Vagina (tissue), 2 donors: Measurements from ENCODE around the gene LRRC49. TPM values are rescaled to one million over a fixed set of nuclear protein-coding genes. Genes with fewer than 3 reads are reported as not detected.
A peak's percentile ranks its signal among the peaks of the same experiment; 100 is the strongest.

ENCODE experiments used
- DNase-seq, 2 donors: peaks; one replicate each; pipeline ENCODE4 v3.0.0-alpha.2; 2017; ENCODE audit errors: extremely low spot score in 2 of 2
- H3K27ac ChIP-seq: fragments of 200-600 bp; sonication (generic); one replicate; pipeline ENCODE4 v1.5.1; 2019
- H3K27me3 ChIP-seq: fragments of 200-600 bp; sonication (generic); one replicate; pipeline ENCODE4 v1.5.1; 2019
- H3K36me3 ChIP-seq, 2 donors: fragments of 200-600 bp; sonication (generic); one replicate each; pipeline ENCODE4 v1.5.1; 2017 to 2019
- H3K4me1 ChIP-seq: fragments of 200-600 bp; sonication (generic); one replicate; pipeline ENCODE4 v1.5.1; 2019
- H3K4me3 ChIP-seq, 2 donors: fragments of 200-600 bp; sonication (generic); 1 replicate in 1 of 2; 2 replicates in 1 of 2; pipeline ENCODE4 v1.5.1; 2016 to 2019
- H3K9me3 ChIP-seq: fragments of 200-600 bp; sonication (generic); one replicate; pipeline ENCODE4 v1.5.1; 2019
- POLR2A ChIP-seq, 2 donors: fragments of 450-650 bp; IDR thresholded peaks; one replicate each; pipeline ENCODE4 v1.6.1; 2017; ENCODE audit warnings: antibody characterized with exemption in 2 of 2, mild to moderate bottlenecking in 2 of 2, moderate library complexity in 2 of 2
- POLR2AphosphoS5 ChIP-seq, 2 donors: sonication (generic); formaldehyde crosslinking; IDR thresholded peaks; one replicate each; pipeline ENCODE4 v1.9.0; 2017; ENCODE audit warnings: antibody characterized with exemption in 2 of 2, mild to moderate bottlenecking in 2 of 2, low read depth in 1 of 2; ENCODE audit not compliant: insufficient read depth in 1 of 2
- intact Hi-C: fragments of 100-400 bp; cut with DNase I; formaldehyde crosslinking; loops from one replicate; pipeline ENCODE4 v1.15.1; 2023
- total RNA-seq: library from RNA; depleted of rRNA; stranded (reverse); fragments of >200 nt; gene quantifications from one replicate; pipeline ENCODE4 v1.2.3, GENCODE V29; 2016
- TF ChIP-seq, protein P1 (sequence below), 3 experiments: fragments of 450-650 bp in 2 of 3; fragments of 200-600 bp in 1 of 3; sonication (generic) in 1 of 3; IDR thresholded peaks; one replicate each; pipeline ENCODE4 v1.5.1; 2017 to 2019; ENCODE audit warnings: antibody characterized with exemption in 3 of 3, mild to moderate bottlenecking in 2 of 3, moderate library complexity in 2 of 3

The LRRC49 gene
- total RNA-seq, 1 donor from 2014 or later: 8.8 TPM

DNA sequence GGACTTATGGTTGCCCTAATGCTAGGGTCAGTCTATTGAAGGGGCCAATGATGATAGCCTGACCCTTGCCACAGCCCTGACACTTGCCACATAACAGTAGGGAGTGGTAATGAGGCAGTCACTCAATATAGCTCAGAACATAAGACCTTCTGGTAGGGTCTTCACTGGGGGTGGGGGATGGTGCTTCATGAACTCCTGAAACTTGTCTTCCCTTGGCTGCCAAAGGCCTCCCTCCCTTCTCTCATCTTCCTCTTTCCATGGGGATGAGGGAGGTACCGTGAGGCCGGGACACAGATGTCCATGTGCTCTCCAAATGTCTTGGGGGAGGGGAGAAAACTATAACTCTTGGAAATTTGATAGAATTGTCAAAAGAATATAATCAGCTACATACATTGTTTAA, 201.5 kb downstream of the LRRC49 start:
- no peaks in the 10 kb centered on the region for H3K36me3 ChIP-seq

DNA sequence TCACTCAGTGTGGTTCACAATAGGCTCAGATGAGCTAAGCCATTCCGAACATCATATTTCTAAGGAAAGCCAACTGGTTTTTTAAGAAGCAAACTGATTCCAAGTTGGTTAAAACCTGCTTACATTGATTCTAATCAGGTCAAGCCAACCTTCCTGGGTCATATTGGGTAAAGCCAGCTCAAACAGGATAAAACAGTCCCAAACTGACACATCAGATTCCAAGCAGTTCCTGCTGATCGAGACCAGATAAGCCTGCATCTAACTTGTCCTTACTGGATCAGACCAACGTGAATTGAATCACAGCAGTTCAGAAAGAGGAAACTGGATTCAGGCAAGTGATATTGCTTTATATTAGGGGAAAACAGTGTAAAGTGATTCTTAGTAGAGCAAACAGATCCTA, 204.1 kb downstream of the LRRC49 start:
- intact Hi-C loops: no loop called here
- peak; percentile 58 to 70 for DNase-seq
- peaks cover 10% of the 10 kb centered on the region for H3K4me1 ChIP-seq
- TF ChIP-seq POLR2A (IDR thresholded peaks at IDR 0.05) (no peak), POLR2AphosphoS5 (IDR thresholded peaks at IDR 0.05; ENCODE audit: insufficient read depth in 1 of 2, low read depth in 1 of 2) (peak in 1 of 2 donors; percentile 89)
- H3K27me3 ChIP-seq: no peaks in the 10 kb centered on the region
- H3K4me3 ChIP-seq: no peak overlapping the region
- no peaks in the 10 kb centered on the region for H3K36me3 ChIP-seq
- no peaks in the 10 kb centered on the region for H3K9me3 ChIP-seq
- H3K27ac ChIP-seq: peak overlapping the region; percentile 10

More for the DNA sequence above, 201.5 kb downstream of the LRRC49 start:
- intact Hi-C loops: no loop called here
- H3K27ac ChIP-seq: no peak overlapping the region
- DNase-seq: peak; percentile 34 to 37
- no peaks in the 10 kb centered on the region for H3K9me3 ChIP-seq
- H3K27me3 ChIP-seq: no peaks in the 10 kb centered on the region
- H3K4me1 ChIP-seq: peaks cover 10% of the 10 kb centered on the region
- no peak overlapping the region for H3K4me3 ChIP-seq
- TF ChIP-seq POLR2AphosphoS5 (IDR thresholded peaks at IDR 0.05; ENCODE audit: insufficient read depth in 1 of 2, low read depth in 1 of 2) (no peak), POLR2A (IDR thresholded peaks at IDR 0.05) (no peak)
- TF ChIP-seq, protein P1, sequence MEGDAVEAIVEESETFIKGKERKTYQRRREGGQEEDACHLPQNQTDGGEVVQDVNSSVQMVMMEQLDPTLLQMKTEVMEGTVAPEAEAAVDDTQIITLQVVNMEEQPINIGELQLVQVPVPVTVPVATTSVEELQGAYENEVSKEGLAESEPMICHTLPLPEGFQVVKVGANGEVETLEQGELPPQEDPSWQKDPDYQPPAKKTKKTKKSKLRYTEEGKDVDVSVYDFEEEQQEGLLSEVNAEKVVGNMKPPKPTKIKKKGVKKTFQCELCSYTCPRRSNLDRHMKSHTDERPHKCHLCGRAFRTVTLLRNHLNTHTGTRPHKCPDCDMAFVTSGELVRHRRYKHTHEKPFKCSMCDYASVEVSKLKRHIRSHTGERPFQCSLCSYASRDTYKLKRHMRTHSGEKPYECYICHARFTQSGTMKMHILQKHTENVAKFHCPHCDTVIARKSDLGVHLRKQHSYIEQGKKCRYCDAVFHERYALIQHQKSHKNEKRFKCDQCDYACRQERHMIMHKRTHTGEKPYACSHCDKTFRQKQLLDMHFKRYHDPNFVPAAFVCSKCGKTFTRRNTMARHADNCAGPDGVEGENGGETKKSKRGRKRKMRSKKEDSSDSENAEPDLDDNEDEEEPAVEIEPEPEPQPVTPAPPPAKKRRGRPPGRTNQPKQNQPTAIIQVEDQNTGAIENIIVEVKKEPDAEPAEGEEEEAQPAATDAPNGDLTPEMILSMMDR (IDR thresholded peaks at IDR 0.05): no peak

DNA sequence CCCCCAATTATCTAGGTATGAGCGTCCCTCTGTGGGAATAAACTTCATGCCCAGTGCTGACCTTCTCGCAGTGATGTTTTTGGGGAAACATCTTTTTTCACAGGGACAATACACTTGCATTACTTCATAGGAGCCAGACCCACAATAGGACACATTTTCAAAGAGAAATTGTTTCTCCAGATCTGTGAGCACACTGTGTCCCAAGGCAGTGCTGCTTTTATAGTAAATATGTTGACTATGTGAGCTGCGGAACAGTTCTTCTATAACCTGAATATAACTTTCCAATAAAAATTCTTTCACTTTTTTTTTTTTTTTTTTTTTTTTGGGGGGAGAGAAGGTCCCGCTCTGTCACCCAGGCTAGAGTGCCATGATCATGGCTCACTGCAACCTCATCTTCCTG, 205.3 kb downstream of the LRRC49 start:
- Histone ChIP-seq H3K4me3 (no peak overlapping the region), H3K27ac (no peak overlapping the region), H3K4me1 (peaks cover 10% of the 10 kb centered on the region), H3K36me3 (no peaks in the 10 kb centered on the region), H3K27me3 (no peaks in the 10 kb centered on the region), H3K9me3 (no peaks in the 10 kb centered on the region)
- TF ChIP-seq POLR2AphosphoS5 (IDR thresholded peaks at IDR 0.05; ENCODE audit: insufficient read depth in 1 of 2, low read depth in 1 of 2): no peak
- TF ChIP-seq, protein P1 (IDR thresholded peaks at IDR 0.05): no peak
- TF ChIP-seq POLR2A (IDR thresholded peaks at IDR 0.05): no peak
- peak in 1 of 2 donors; percentile 29 for DNase-seq
- intact Hi-C loops: no loop called here

DNA sequence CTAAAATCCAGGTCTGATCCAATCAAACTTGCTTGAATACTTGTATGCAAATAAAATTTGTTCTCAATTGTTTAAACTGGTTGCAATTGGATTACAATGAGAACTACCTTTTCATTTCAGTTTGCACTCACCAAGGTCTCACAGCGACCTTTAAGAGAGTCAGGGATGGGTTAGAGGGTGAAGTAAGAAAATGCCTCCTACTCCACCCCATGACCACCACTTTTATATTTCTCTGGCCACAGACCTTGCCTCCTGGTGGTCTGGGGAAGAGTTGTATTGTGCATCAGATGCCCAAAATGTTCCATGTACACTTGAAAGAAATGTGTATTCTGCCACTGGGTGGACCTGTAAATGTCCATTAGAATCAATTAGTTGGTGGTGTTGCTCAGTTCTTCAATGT, 206.3 kb downstream of the LRRC49 start:
- Histone ChIP-seq H3K9me3 (no peaks in the 10 kb centered on the region), H3K27me3 (no peaks in the 10 kb centered on the region), H3K36me3 (no peaks in the 10 kb centered on the region), H3K27ac (no peak overlapping the region), H3K4me1 (peaks cover 10% of the 10 kb centered on the region), H3K4me3 (no peak overlapping the region)
- intact Hi-C loops: no loop called here
- TF ChIP-seq, protein P1 (IDR thresholded peaks at IDR 0.05): no peak
- TF ChIP-seq POLR2AphosphoS5 (IDR thresholded peaks at IDR 0.05; ENCODE audit: insufficient read depth in 1 of 2, low read depth in 1 of 2) (no peak), POLR2A (IDR thresholded peaks at IDR 0.05) (no peak)
- peak in 1 of 2 donors; percentile 54 for DNase-seq

Other genes starting within 250 kb of the LRRC49 start
- gene UACA, start 129.3 kb upstream of the LRRC49 start, total RNA-seq: 40.3 TPM
- gene LARP6, start 38.7 kb upstream of the LRRC49 start, total RNA-seq: 50.6 TPM
- 2.7 TPM for gene THAP10, start 393 bp upstream of the LRRC49 start, total RNA-seq
- 66.8 TPM for gene THSD4, start 222.6 kb downstream of the LRRC49 start, total RNA-seq